ENCODE results near the gene CNTN1. TPM values are rescaled to one million over a fixed set of nuclear protein-coding genes. Genes with fewer than 3 reads are reported as not detected.
A peak's percentile ranks its signal among the peaks of the same experiment; 100 is the strongest.

Gene CNTN1
- total RNA-seq, 4 donors from 2014 or later: 64.1 to 193 (median 92.4) TPM

DNA sequence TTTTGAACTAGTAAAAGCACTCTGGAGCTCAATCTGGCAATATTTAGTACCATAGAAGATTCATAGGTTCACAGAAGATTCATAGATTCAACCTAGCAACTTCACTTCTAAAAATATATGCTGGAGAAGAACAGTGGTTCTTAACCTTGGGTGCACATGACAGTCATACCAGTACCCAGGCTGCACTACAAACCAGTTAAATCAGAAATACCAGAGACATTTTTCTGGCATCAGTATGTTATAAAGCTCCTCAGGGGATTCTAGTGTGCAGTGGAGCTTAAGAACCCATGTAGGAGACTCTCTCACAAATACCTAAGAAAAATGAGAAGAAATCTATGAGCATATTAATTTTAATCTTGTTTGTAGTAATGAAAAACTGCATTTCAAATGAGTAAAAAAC lies 46.6 kb downstream of the CNTN1 start:
- H3K9me3 ChIP-seq: no peaks in the 10 kb centered on the region
- no peaks in the 10 kb centered on the region for H3K27me3 ChIP-seq
- no peaks in the 10 kb centered on the region for H3K4me1 ChIP-seq
- TF ChIP-seq EP300 (IDR thresholded peaks at IDR 0.05): no peak
- TF ChIP-seq, protein P1, sequence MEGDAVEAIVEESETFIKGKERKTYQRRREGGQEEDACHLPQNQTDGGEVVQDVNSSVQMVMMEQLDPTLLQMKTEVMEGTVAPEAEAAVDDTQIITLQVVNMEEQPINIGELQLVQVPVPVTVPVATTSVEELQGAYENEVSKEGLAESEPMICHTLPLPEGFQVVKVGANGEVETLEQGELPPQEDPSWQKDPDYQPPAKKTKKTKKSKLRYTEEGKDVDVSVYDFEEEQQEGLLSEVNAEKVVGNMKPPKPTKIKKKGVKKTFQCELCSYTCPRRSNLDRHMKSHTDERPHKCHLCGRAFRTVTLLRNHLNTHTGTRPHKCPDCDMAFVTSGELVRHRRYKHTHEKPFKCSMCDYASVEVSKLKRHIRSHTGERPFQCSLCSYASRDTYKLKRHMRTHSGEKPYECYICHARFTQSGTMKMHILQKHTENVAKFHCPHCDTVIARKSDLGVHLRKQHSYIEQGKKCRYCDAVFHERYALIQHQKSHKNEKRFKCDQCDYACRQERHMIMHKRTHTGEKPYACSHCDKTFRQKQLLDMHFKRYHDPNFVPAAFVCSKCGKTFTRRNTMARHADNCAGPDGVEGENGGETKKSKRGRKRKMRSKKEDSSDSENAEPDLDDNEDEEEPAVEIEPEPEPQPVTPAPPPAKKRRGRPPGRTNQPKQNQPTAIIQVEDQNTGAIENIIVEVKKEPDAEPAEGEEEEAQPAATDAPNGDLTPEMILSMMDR (IDR thresholded peaks at IDR 0.05): no peak
- TF ChIP-seq POLR2AphosphoS5 (IDR thresholded peaks at IDR 0.05): no peak
- no peak for TF ChIP-seq POLR2A (IDR thresholded peaks at IDR 0.05)
- no peak overlapping the region for H3K27ac ChIP-seq
- ATAC-seq: no peak
- no peaks in the 10 kb centered on the region for H3K36me3 ChIP-seq
- no peak overlapping the region for H3K4me3 ChIP-seq

DNA sequence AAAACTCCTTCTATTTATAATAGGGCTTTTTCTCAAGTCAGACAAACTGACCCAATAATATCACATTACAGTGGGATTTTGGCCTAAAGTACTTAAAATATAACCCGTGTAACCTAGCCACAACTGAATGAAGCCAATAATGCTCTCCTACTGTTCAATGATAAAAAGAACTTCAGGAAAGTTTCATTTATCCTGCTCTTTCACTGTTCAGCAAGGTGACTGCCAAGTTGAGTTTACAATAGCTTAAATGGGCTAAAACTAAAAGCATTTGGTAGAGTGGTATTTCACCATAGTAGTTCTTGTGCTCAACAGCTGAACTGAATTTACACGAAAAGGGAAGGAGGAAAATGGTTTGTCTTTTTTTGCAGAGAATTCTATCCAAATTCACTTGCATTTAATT lies 49.8 kb downstream of the CNTN1 start:
- Histone ChIP-seq H3K27me3 (no peaks in the 10 kb centered on the region), H3K36me3 (no peaks in the 10 kb centered on the region), H3K4me3 (no peak overlapping the region), H3K9me3 (no peaks in the 10 kb centered on the region), H3K27ac (peak overlapping the region in 1 of 4 donors; percentile 12), H3K4me1 (no peaks in the 10 kb centered on the region)
- TF ChIP-seq EP300 (IDR thresholded peaks at IDR 0.05) (no peak), POLR2AphosphoS5 (IDR thresholded peaks at IDR 0.05) (no peak), POLR2A (IDR thresholded peaks at IDR 0.05) (no peak)
- TF ChIP-seq, protein P1 (IDR thresholded peaks at IDR 0.05): no peak
- no peak for ATAC-seq
- 34 to 61% methylated on average over 2 of the region's 2 CpGs for WGBS, 2 donors (ENCODE audit: low coverage in 1 of 2)

DNA sequence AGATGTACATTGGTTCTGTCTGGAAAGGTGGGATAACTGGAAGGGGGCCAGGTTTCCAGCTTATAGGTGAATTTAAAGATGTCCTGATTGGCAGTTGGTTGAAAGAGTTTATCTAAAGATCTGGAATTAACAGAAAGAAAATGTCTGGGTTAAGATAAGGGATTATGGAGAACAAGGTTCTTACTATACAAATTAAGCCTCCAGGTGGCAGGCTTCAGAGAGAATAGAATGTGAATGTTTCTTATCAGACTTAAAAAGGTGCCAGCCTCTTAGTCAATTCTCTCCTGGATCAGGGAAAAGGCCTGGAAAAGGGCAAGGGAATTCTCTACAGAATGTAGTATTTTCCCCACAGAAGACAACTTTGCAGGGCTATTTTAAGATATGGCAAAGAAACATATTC lies 53.1 kb downstream of the CNTN1 start:
- TF ChIP-seq, protein P1 (IDR thresholded peaks at IDR 0.05): no peak
- no peak for TF ChIP-seq POLR2AphosphoS5 (IDR thresholded peaks at IDR 0.05)
- Histone ChIP-seq H3K27ac (no peak overlapping the region), H3K4me3 (no peak overlapping the region), H3K27me3 (no peaks in the 10 kb centered on the region), H3K36me3 (no peaks in the 10 kb centered on the region), H3K4me1 (peaks cover 0 to 10% (median 0%) of the 10 kb centered on the region in 3 donors), H3K9me3 (no peaks in the 10 kb centered on the region)
- no peak for ATAC-seq

DNA sequence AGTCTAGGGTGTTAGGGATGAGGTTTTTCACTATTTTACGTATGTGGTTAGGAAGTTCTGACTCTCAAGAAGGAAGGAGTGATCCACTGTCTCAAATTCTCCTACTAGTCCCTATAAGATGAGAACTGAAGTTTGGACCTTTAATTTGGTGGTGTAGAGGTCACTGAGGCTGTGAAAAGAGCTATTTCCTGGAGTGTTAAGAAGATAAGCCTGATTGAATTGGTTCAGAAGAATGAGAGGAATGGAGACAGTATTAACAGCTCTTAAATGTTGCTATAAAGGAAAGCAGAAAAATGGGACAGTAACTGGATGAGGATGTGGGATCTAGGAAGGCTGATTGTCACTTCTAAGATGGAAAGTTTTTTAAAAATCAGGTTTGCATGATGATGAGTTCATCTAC lies 57.6 kb downstream of the CNTN1 start:
- no peaks in the 10 kb centered on the region for H3K27me3 ChIP-seq
- TF ChIP-seq EP300 (IDR thresholded peaks at IDR 0.05) (no peak), POLR2A (IDR thresholded peaks at IDR 0.05) (no peak), POLR2AphosphoS5 (IDR thresholded peaks at IDR 0.05) (no peak)
- TF ChIP-seq, protein P1 (IDR thresholded peaks at IDR 0.05): no peak
- peaks cover 0 to 24% (median 0%) of the 10 kb centered on the region in 3 donors for H3K4me1 ChIP-seq
- H3K9me3 ChIP-seq: no peaks in the 10 kb centered on the region
- no peak for ATAC-seq
- H3K4me3 ChIP-seq: no peak overlapping the region
- H3K27ac ChIP-seq: no peak overlapping the region
- WGBS, 2 donors (ENCODE audit: low coverage in 1 of 2): 91 to 100% methylated on average over 1 of the region's 1 CpG
- H3K36me3 ChIP-seq: no peaks in the 10 kb centered on the region

DNA sequence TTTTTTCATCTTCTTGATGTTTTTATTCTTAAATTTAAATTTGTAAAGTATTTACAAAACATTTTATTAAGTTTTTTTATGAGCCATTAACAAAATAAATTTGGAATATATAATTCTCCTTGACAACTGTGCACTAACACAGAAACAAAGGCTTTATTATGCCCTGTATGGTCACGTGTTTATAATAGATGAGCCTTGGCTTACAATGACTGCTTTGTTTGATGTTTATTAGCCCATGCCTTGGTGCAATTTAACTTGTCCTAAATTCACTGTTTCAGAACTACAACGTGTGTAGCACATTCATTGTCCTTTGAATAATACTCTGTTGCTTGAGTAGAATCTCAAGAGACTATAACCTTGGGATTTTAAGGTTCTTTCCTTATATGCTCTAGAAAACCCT lies 59.8 kb downstream of the CNTN1 start:
- no peak for TF ChIP-seq EP300 (IDR thresholded peaks at IDR 0.05)
- TF ChIP-seq, protein P1 (IDR thresholded peaks at IDR 0.05): no peak
- TF ChIP-seq POLR2AphosphoS5 (IDR thresholded peaks at IDR 0.05): no peak
- TF ChIP-seq POLR2A (IDR thresholded peaks at IDR 0.05): no peak
- peaks cover 0 to 24% (median 0%) of the 10 kb centered on the region in 3 donors for H3K4me1 ChIP-seq
- H3K9me3 ChIP-seq: no peaks in the 10 kb centered on the region
- WGBS, 2 donors (ENCODE audit: low coverage in 1 of 2): 31 to 53% methylated on average over 2 of the region's 2 CpGs
- no peaks in the 10 kb centered on the region for H3K27me3 ChIP-seq
- no peaks in the 10 kb centered on the region for H3K36me3 ChIP-seq
- H3K27ac ChIP-seq: no peak overlapping the region
- H3K4me3 ChIP-seq: no peak overlapping the region
- no peak for ATAC-seq
